SW480 (cell line): ENCODE results near the gene EVX1.

Experiments used
- DNase-seq: peaks from one replicate; pipeline ENCODE4 v3.0.0-alpha.2; 2016; ENCODE audit warnings: low spot score

The EVX1 gene

DNA sequence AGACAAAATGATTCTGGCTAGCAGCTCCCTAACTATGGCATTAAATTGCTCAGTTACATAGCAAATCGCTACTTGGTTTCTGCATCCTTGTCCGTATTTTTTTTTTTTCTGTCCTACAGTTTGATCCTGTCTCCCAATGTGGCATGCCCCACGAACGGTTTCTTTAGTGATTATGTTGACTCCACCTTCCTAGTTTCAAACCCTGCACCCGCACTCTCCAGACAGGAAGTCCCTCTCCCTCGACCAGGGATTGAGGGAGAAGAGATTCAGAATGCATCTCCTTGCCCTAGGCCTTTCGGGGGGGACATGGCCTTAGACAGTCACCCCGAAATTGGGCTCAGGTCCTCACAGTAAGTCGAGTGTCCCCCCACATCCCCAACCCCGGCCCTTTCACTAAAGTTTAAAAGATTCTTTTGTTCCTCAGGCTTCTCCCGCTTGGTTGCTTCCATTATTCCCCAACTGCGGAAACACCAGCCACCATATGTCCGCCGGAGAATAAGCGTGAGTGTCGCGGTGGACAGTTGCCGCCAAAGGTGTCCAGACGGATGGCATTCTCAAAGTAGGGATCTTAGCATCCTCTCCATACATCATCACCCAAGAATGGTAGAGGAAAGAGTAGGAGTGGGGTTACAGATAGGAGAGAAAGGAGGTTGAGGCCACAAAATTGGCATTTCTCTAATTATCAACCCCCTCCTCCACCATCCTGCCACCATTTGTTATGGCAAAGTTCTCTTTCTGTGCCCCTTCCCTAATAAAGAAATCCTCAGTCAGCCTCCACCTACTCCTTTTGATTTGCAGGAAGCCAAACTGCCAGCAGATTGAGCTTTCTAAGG is 7.3 kb downstream of the EVX1 start:
- DNase-seq, result no peak

DNA sequence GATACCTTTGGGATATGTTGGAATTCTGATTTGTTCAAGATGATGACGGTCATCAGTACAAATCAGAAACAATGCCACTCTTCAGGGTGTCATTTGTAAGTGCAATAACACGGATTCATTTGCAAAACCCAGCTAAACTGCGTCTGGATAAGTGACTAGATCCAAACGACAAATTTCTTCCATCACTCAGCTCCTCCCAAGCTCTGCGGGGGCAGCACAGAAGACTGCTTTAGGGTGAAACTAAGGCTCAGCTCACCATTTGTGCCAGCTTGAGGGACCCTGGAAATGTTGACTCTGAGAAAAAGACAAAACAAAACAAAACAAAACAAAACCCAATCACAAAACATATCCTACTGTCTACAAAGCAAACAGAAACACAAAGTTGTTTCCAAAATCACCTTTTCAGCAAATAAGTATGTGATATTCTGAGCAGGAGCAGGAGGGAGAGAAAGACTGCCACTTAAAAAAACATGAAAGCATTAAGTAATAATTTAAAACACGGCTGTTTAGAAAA is 8.0 kb downstream of the EVX1 start:
- no peak for DNase-seq

DNA sequence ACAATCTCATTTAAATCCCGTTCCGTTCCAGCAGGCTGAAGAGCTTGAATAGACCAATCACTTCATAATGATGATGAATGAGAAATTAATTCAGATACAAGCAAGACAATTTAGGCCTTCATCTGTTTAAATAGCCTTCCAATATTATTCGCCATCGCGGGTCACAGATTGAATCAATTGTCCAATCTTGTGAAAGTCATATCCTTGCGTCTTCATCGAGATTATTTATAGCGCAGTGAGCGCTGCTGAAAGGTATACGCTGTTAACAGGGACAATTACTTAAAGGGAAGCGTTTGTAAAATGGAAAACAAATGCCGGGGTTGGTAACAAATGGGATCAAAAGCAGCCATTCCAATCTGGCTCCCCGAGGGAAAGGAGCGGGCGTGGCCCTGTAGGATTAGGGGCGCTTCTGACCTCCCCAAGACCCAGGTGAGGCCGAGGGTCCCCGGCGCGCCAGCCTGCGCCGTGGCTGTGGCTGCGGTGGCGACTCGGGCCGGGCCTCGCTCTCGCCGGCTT is 8.6 kb downstream of the EVX1 start:
- DNase-seq, result no peak

DNA sequence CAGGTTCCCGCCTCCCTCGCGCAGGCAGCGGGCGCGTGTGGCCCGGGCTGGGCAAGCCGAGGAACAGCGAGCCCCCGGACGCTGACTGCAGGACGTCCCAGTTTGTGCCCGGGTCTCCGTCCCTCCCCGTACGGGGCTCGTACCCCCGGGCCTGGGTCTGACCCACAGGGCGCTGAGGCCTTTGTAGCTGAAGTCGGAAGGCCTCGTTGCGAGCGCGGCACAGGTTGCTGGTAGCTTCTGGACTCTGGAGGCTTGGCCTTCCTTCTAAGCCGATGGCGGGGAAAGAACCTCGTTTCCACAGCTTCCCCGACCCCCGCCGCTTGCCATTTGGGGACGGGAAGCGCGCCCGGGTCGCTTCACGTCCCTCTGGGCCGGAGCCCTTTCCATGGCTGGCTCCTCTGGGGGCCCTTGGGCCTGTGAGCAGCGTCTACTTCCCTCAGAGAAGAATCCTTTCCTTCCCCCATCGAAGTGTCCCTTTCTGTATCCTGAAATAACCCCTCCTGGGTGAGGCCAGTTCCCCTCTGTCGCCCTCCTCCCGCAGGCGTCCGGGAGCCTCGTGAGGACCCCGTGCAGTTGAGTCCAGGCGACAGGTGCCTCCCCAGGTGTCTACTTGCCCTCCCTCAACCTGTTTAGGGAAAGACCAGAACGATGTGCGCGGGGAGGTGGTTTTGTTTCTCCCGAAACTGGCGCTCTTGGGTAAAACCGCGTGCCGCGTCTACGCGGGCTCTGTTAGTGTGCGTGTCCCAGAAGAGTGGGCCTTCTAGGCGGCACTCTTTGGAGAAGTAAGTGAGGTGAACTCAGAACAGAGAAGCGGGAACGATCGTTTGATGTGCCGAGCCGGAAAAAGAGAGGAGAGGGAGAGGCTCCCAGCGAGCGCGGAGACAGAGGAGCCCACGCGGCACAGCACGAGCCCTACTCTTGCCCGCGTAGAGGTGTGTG is 9.3 kb downstream of the EVX1 start:
- no peak for DNase-seq

DNA sequence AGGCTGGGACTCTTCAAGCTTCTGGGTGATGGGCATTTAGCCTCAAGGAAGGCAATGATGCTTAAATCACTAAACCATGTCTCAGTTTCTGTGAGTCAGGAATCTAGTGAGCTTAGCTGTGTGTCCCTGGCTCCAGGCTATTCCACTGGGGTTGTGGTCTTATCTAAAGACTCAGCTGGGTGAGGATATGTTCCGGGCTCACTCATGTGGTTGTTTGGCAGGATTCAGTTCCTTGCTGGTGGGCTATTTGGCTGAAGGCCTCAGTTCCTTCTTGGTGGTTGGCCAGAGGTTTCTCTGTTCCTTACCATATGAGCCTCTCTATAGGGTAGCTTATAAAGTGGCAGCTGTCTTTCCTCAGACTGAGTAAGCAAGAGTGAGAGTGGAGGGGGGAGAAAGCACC is 12.0 kb downstream of the EVX1 start:
- DNase-seq, result no peak

DNA sequence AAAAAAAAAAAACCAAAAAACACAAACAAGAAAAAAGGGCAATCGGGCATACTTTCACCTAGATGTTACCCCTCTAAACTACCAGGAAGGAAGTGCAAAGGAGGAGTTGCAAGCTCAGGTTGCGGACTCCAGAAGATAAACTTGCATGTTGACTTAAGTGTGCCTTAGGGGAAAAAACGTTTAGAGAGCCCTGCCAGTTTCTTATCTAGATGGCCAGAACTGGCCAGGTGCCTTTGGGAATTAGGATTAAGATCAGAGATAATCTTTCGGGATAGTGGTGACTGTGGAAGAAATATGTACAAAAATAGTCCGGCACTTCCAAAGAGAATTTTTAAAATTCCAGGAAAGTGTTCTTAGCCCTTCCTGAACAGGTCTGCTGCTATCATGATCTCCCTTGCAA is 17.6 kb downstream of the EVX1 start:
- no peak for DNase-seq

DNA sequence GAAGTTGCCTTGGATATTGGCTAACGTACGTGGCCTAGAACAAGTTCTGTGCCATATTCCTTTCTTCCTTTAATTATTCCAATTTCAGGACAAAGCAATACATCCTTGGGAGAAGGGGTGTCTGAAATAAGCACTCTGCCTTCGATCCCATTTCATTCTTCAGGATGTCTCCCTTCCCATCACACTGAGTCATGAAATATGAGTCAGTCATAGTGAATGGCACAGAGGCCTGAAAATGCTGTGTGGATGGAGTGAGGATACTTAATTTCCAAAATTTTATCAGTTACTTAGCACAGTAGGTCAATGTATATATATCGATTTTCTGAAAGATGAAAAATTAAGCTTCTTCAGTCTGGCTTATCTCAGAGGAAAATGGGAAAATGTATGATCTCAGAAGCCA is 19.5 kb downstream of the EVX1 start:
- no peak for DNase-seq

DNA sequence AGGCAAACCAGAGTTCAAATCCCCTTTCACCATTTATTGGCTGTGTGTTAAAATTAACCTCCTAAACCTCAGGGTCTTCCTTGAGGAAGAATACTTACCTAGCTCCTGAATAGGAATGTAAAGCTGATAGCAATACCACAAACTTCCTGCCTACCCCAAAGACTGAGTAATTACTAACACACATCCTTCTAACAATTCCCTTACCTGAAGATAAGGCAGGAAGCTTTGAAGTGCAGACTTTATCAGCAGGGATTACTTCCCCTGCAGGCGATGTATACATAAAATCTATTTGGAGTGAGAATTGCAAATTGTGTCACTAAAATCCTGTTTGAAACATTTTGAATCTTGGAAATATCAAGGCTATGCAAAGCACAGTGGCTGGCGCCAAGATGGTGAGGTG is 21.2 kb downstream of the EVX1 start:
- DNase-seq, result no peak

DNA sequence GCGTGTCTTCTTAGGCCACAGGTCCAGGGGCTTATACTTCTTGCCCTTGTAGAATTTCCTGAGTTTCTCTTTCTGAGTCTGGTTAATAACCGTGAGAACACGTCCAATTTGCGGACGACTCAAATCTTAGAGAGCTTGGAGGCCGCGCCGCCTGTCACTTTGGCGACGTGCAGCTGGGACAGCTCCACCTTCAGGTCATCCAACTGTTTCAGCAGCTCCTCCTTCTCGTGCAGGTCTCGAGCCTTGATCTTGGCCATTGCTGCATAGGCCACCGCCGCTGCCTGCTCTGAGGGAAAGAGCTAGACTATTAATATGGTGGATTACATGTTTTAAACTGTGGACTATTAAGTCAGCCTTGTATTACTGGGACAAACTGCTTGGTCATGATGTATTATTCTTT is 26.9 kb downstream of the EVX1 start:
- no peak for DNase-seq

DNA sequence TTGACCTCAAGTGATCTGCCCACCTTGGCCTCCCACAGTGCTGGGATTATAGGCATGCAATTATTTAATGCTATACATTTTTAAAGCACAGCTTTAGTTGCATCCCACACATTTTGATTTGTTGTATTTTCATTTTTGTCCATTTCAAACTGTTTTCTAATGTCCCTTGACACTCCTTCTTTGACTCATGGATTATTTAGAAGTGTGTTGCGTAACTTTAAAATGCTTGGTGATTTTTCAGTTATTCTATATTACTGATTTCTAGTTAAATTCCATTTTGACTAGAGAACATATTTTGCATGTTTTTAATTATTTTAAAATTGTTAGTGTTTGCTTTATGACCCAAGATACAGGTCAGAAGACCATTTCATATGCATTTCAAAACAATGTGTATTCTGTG is 28.8 kb downstream of the EVX1 start:
- DNase-seq, result no peak

DNA sequence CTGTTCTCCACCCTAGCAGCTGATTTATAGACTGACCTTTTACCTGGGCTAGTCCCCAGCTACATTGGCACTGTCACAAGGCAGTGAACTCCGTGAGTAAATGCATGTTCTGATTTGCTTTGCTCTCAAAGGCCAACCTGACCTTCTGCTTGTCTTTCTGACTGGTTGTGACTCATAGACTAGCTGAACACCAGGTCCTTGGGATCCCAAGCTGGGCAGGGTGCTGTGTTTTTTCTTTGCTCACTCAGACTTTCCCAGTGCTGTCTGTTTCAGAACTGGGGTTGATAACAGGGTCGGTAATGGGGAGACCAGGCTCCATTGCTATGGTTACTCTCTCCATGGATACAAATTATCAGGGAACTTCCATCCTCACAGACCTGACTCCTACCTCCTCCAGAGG is 35.0 kb downstream of the EVX1 start:
- peak; percentile 65 for DNase-seq

DNA sequence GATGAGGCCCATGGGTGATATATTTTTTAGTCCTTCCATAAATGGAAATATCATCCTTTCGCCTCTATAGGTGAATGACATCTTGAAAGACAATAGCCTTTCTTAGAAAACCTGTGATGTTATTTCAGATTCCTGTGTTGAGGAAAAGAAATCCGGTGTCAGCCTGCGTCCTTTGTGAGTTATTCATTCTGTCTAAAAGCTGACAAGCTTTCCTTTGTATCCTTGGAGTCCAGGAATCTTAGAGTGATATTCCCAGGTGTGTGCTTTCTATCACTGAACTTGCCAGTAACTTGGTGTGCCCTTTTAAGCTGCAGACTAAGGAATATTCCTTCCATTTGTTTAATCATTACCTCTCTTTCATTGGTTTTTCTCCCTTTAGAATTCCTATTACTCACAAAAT is 41.0 kb downstream of the EVX1 start:
- no peak for DNase-seq

DNA sequence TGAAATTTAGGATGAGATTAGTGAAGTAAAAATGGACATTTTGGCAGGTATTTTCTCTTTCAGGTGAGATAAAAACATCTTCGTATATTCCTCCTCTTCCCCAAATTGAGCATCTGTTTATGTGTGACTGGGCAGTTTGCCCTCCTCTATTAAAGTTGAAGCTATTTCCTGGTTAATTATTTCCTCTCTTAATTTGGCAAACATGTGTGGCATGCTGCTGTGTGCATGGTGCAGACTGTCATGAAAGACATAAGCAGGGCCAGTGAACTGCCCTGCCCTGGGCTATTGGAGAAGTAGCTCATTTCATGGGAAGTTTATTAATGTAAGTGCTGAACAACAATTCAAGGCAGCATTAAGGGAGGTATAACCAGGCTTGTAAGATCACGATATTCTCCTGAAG is 52.6 kb downstream of the EVX1 start:
- DNase-seq, result no peak

DNA sequence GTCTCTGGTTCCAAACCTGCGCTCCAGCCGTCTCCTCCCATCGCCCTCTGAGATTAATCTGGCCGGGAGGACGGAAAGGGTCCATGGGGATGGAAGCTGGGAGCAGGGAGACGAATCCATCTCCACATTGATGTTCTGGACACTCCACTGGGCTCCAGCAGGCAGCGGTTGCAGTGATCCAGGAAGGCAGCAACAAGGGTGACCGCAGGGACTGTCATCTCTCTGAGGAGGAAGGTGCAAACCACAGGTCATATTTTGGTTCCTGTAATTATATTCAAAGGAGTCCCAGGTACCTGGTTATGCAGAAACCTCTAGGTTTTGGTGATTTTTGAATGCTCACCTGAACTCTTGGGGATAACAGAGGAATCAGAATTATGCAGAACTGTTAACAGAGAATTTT is 54.8 kb downstream of the EVX1 start:
- no peak for DNase-seq
